ENCODE data around the gene MYO7A.
A peak's percentile ranks its signal among the peaks of the same experiment; 100 is the strongest.

Gene MYO7A

GRCh38 chr11:77136074-77136473 is 8.0 kb downstream of the MYO7A start:
- Histone ChIP-seq H3K27me3 (replicated peaks in 2 of 5; ENCODE audit: control insufficient read depth in 4 of 5, insufficient read depth in 5 of 5, low read length in 4 of 5) (peaks cover 0 to 34% (median 15%) of the 10 kb centered on the region in 5 experiments), H3K27ac (ENCODE audit: insufficient read depth in 1 of 2, low read depth in 1 of 2, low read length in 2 of 2, poor library complexity in 1 of 2, severe bottlenecking in 2 of 2) (no peak overlapping the region), H3K36me3 (ENCODE audit: control insufficient read depth in 4 of 4, insufficient read depth in 4 of 4, low read length in 3 of 4) (no peaks in the 10 kb centered on the region), H3K9me3 (ENCODE audit: control extremely low read depth in 1 of 5, control insufficient read depth in 4 of 5, insufficient read depth in 2 of 5, low read depth in 1 of 5, low read length in 4 of 5) (peaks cover 0 to 3% (median 0%) of the 10 kb centered on the region in 5 experiments), H3K4me3 (ENCODE audit: control insufficient read depth in 1 of 7, extremely low read depth in 1 of 7, insufficient read depth in 4 of 7, low read depth in 2 of 7, low read length in 6 of 7) (no peak overlapping the region), H3K4me1 (ENCODE audit: control extremely low read depth in 1 of 4, control insufficient read depth in 4 of 4, insufficient read depth in 4 of 4, low read length in 3 of 4) (peaks cover 0 to 14% (median 5%) of the 10 kb centered on the region in 4 experiments)
- WGBS (ENCODE audit: insufficient coverage) = 92% methylated on average over 7 of the region's 8 CpGs
- POLR2A ChIA-PET = no interaction called here
- CTCF ChIA-PET = interaction anchor here (1.2 to 12.6 kb wide), 4 partner anchors 7 to 50 kb away, joined by 3 to 240 read pairs (median 10); no protein-coding TSS in a partner anchor
- DNase-seq = no peak

GRCh38 chr11:77136784-77137420 is 8.9 kb downstream of the MYO7A start:
- H3K9me3 ChIP-seq (ENCODE audit: control extremely low read depth in 1 of 5, control insufficient read depth in 4 of 5, insufficient read depth in 2 of 5, low read depth in 1 of 5, low read length in 4 of 5) = peaks cover 0 to 3% (median 0%) of the 10 kb centered on the region in 5 experiments
- ChIA-PET CTCF (interaction anchor here (1.0 to 12.6 kb wide), 5 partner anchors 8 to 275 kb away, joined by 3 to 240 read pairs (median 3); no protein-coding TSS in a partner anchor), POLR2A (no interaction called here)
- H3K27ac ChIP-seq (ENCODE audit: insufficient read depth in 1 of 2, low read depth in 1 of 2, low read length in 2 of 2, poor library complexity in 1 of 2, severe bottlenecking in 2 of 2) = no peak overlapping the region
- H3K4me1 ChIP-seq (ENCODE audit: control extremely low read depth in 1 of 4, control insufficient read depth in 4 of 4, insufficient read depth in 4 of 4, low read length in 3 of 4) = peaks cover 0 to 13% (median 6%) of the 10 kb centered on the region in 4 experiments
- peaks cover 0 to 34% (median 15%) of the 10 kb centered on the region in 5 experiments for H3K27me3 ChIP-seq (replicated peaks in 2 of 5; ENCODE audit: control insufficient read depth in 4 of 5, insufficient read depth in 5 of 5, low read length in 4 of 5)
- H3K36me3 ChIP-seq (ENCODE audit: control insufficient read depth in 4 of 4, insufficient read depth in 4 of 4, low read length in 3 of 4) = no peaks in the 10 kb centered on the region
- no peak overlapping the region for H3K4me3 ChIP-seq (ENCODE audit: control insufficient read depth in 1 of 7, extremely low read depth in 1 of 7, insufficient read depth in 4 of 7, low read depth in 2 of 7, low read length in 6 of 7)
- no peak for DNase-seq
- 75% methylated on average over 8 of the region's 12 CpGs for WGBS (ENCODE audit: insufficient coverage)

GRCh38 chr11:77137421-77137820 is 9.4 kb downstream of the MYO7A start:
- WGBS (ENCODE audit: insufficient coverage) = 92% methylated on average over 10 of the region's 11 CpGs
- Histone ChIP-seq H3K9me3 (ENCODE audit: control extremely low read depth in 1 of 5, control insufficient read depth in 4 of 5, insufficient read depth in 2 of 5, low read depth in 1 of 5, low read length in 4 of 5) (peaks cover 0 to 3% (median 0%) of the 10 kb centered on the region in 5 experiments), H3K36me3 (ENCODE audit: control insufficient read depth in 4 of 4, insufficient read depth in 4 of 4, low read length in 3 of 4) (no peaks in the 10 kb centered on the region), H3K4me3 (ENCODE audit: control insufficient read depth in 1 of 7, extremely low read depth in 1 of 7, insufficient read depth in 4 of 7, low read depth in 2 of 7, low read length in 6 of 7) (no peak overlapping the region), H3K4me1 (ENCODE audit: control extremely low read depth in 1 of 4, control insufficient read depth in 4 of 4, insufficient read depth in 4 of 4, low read length in 3 of 4) (peaks cover 0 to 18% (median 11%) of the 10 kb centered on the region in 4 experiments), H3K27me3 (replicated peaks in 2 of 5; ENCODE audit: control insufficient read depth in 4 of 5, insufficient read depth in 5 of 5, low read length in 4 of 5) (peaks cover 0 to 34% (median 15%) of the 10 kb centered on the region in 5 experiments), H3K27ac (ENCODE audit: insufficient read depth in 1 of 2, low read depth in 1 of 2, low read length in 2 of 2, poor library complexity in 1 of 2, severe bottlenecking in 2 of 2) (no peak overlapping the region)
- CTCF ChIA-PET = interaction anchor here (1.0 to 12.6 kb wide), 4 partner anchors 9 to 274 kb away, joined by 3 to 240 read pairs (median 10); no protein-coding TSS in a partner anchor
- POLR2A ChIA-PET = no interaction called here
- no peak for DNase-seq

- POLR2A ChIA-PET = no interaction called here
- CTCF ChIA-PET = interaction anchor here (4.0 to 12.6 kb wide), 3 partner anchors 11 to 50 kb away, joined by 17 to 240 read pairs (median 33); partner anchors contain the start of gene MYO7A
Observed at GRCh38 chr11:77138106-77138649, 10.1 kb downstream of the MYO7A start.

GRCh38 chr11:77139201-77139600 is 11.2 kb downstream of the MYO7A start:
- CTCF ChIA-PET = interaction anchor here (1.7 to 4.0 kb wide), 4 partner anchors 9 to 49 kb away, joined by 7 to 33 read pairs (median 14); partner anchors contain the start of gene MYO7A
- POLR2A ChIA-PET = no interaction called here
- no peak overlapping the region for H3K27ac ChIP-seq (ENCODE audit: insufficient read depth in 1 of 2, low read depth in 1 of 2, low read length in 2 of 2, poor library complexity in 1 of 2, severe bottlenecking in 2 of 2)

More at GRCh38 chr11:77138106-77138649, 10.1 kb downstream of the MYO7A start:
- no peak for DNase-seq
- 27% methylated on average over 45 of the region's 55 CpGs for WGBS (ENCODE audit: insufficient coverage)
- H3K9me3 ChIP-seq (ENCODE audit: control extremely low read depth in 1 of 5, control insufficient read depth in 4 of 5, insufficient read depth in 2 of 5, low read depth in 1 of 5, low read length in 4 of 5) = no peaks in the 10 kb centered on the region
- no peak overlapping the region for H3K27ac ChIP-seq (ENCODE audit: insufficient read depth in 1 of 2, low read depth in 1 of 2, low read length in 2 of 2, poor library complexity in 1 of 2, severe bottlenecking in 2 of 2)
- peaks cover 0 to 34% (median 15%) of the 10 kb centered on the region in 5 experiments for H3K27me3 ChIP-seq (replicated peaks in 2 of 5; ENCODE audit: control insufficient read depth in 4 of 5, insufficient read depth in 5 of 5, low read length in 4 of 5)
- no peaks in the 10 kb centered on the region for H3K36me3 ChIP-seq (ENCODE audit: control insufficient read depth in 4 of 4, insufficient read depth in 4 of 4, low read length in 3 of 4)
- H3K4me3 ChIP-seq (ENCODE audit: control insufficient read depth in 1 of 7, extremely low read depth in 1 of 7, insufficient read depth in 4 of 7, low read depth in 2 of 7, low read length in 6 of 7) = peak overlapping the region in 1 of 7 experiments; percentile 15
- H3K4me1 ChIP-seq (ENCODE audit: control extremely low read depth in 1 of 4, control insufficient read depth in 4 of 4, insufficient read depth in 4 of 4, low read length in 3 of 4) = peaks cover 0 to 23% (median 15%) of the 10 kb centered on the region in 4 experiments

GRCh38 chr11:77140231-77140851 is 12.3 kb downstream of the MYO7A start:
- DNase-seq = no peak
- Histone ChIP-seq H3K4me1 (ENCODE audit: control extremely low read depth in 1 of 4, control insufficient read depth in 4 of 4, insufficient read depth in 4 of 4, low read length in 3 of 4) (peaks cover 0 to 23% (median 15%) of the 10 kb centered on the region in 4 experiments), H3K36me3 (ENCODE audit: control insufficient read depth in 4 of 4, insufficient read depth in 4 of 4, low read length in 3 of 4) (no peaks in the 10 kb centered on the region), H3K9me3 (ENCODE audit: control extremely low read depth in 1 of 5, control insufficient read depth in 4 of 5, insufficient read depth in 2 of 5, low read depth in 1 of 5, low read length in 4 of 5) (no peaks in the 10 kb centered on the region), H3K27ac (ENCODE audit: insufficient read depth in 1 of 2, low read depth in 1 of 2, low read length in 2 of 2, poor library complexity in 1 of 2, severe bottlenecking in 2 of 2) (no peak overlapping the region), H3K4me3 (ENCODE audit: control insufficient read depth in 1 of 7, extremely low read depth in 1 of 7, insufficient read depth in 4 of 7, low read depth in 2 of 7, low read length in 6 of 7) (no peak overlapping the region), H3K27me3 (replicated peaks in 2 of 5; ENCODE audit: control insufficient read depth in 4 of 5, insufficient read depth in 5 of 5, low read length in 4 of 5) (peaks cover 0 to 34% (median 17%) of the 10 kb centered on the region in 5 experiments)
- WGBS (ENCODE audit: insufficient coverage) = 88% methylated on average over 3 of the region's 8 CpGs
- ChIA-PET CTCF (interaction anchor here (0.7 to 4.0 kb wide), 6 partner anchors 10 to 48 kb away, joined by 3 to 33 read pairs (median 9); partner anchors contain the start of gene MYO7A), POLR2A (interaction anchor here (1.0 kb wide), 1 partner anchor 53 kb away, joined by 3 read pairs; no protein-coding TSS in a partner anchor)

More at GRCh38 chr11:77139201-77139600, 11.2 kb downstream of the MYO7A start:
- H3K36me3 ChIP-seq (ENCODE audit: control insufficient read depth in 4 of 4, insufficient read depth in 4 of 4, low read length in 3 of 4) = no peaks in the 10 kb centered on the region
- no peaks in the 10 kb centered on the region for H3K9me3 ChIP-seq (ENCODE audit: control extremely low read depth in 1 of 5, control insufficient read depth in 4 of 5, insufficient read depth in 2 of 5, low read depth in 1 of 5, low read length in 4 of 5)
- WGBS (ENCODE audit: insufficient coverage) = 96% methylated on average over 7 of the region's 8 CpGs
- H3K27me3 ChIP-seq (replicated peaks in 2 of 5; ENCODE audit: control insufficient read depth in 4 of 5, insufficient read depth in 5 of 5, low read length in 4 of 5) = peaks cover 0 to 34% (median 15%) of the 10 kb centered on the region in 5 experiments
- DNase-seq = no peak
- peaks cover 0 to 23% (median 15%) of the 10 kb centered on the region in 4 experiments for H3K4me1 ChIP-seq (ENCODE audit: control extremely low read depth in 1 of 4, control insufficient read depth in 4 of 4, insufficient read depth in 4 of 4, low read length in 3 of 4)
- no peak overlapping the region for H3K4me3 ChIP-seq (ENCODE audit: control insufficient read depth in 1 of 7, extremely low read depth in 1 of 7, insufficient read depth in 4 of 7, low read depth in 2 of 7, low read length in 6 of 7)
